NCI-H748 (cell line): ENCODE data around the gene HSD17B11.
"Not testable (repeated sequence)": the region's sequence is repeated elsewhere in the genome, so short reads cannot be mapped to it uniquely, and the experiment has no call there.

Experiments used
- DNase-seq: peaks from one replicate; lab custom pipeline; 2025; ENCODE audit not compliant: unreplicated experiment; lab: John Stamatoyannopoulos, UW

HSD17B11 gene

GRCh38 chr4:87390891-87391575, at the start of gene HSD17B11:
TSS of gene HSD17B11 (minus strand) at chr4:87391188. CDS start at chr4:87391070, 118 bp downstream.
- peak; percentile 92 for DNase-seq

- no peak for DNase-seq
These were observed 42.4 kb upstream of the HSD17B11 start for GRCh38 chr4:87433342-87433741.

GRCh38 chr4:87430038-87430437, 39.0 kb upstream of the HSD17B11 start:
- no peak for DNase-seq

- DNase-seq: no peak
These were observed 38.0 kb upstream of the HSD17B11 start for GRCh38 chr4:87428979-87429378.

- no peak for DNase-seq
These were observed 36.5 kb upstream of the HSD17B11 start for GRCh38 chr4:87427518-87427868.

GRCh38 chr4:87426865-87427517, 36.0 kb upstream of the HSD17B11 start:
- no peak for DNase-seq

GRCh38 chr4:87425711-87426110, 34.7 kb upstream of the HSD17B11 start:
- no peak for DNase-seq

- DNase-seq: not testable (repeated sequence)
These were observed 33.1 kb upstream of the HSD17B11 start for GRCh38 chr4:87424099-87424543.

- DNase-seq: peak; percentile 52
These were observed 32.5 kb upstream of the HSD17B11 start for GRCh38 chr4:87423317-87424098.

- DNase-seq: peak; percentile 89
These were observed 31.4 kb upstream of the HSD17B11 start, which contains the start of gene NUDT9 for GRCh38 chr4:87422104-87423052. TSS of gene NUDT9 (plus strand) at chr4:87422573. CDS start at chr4:87422906, 333 bp downstream.

GRCh38 chr4:87420276-87420830, 29.4 kb upstream of the HSD17B11 start:
- DNase-seq: no peak

GRCh38 chr4:87419578-87420249, 28.7 kb upstream of the HSD17B11 start:
- peak; percentile 44 for DNase-seq

GRCh38 chr4:87418410-87418809, 27.4 kb upstream of the HSD17B11 start:
- not testable (repeated sequence) for DNase-seq

- no peak for DNase-seq
These were observed 26.0 kb upstream of the HSD17B11 start for GRCh38 chr4:87416965-87417364.

- DNase-seq: no peak
These were observed 23.8 kb upstream of the HSD17B11 start for GRCh38 chr4:87414816-87415215.

- no peak for DNase-seq
These were observed 19.7 kb upstream of the HSD17B11 start for GRCh38 chr4:87410679-87411078.

GRCh38 chr4:87410157-87410556, 19.2 kb upstream of the HSD17B11 start:
- DNase-seq: no peak

- DNase-seq: no peak
These were observed 18.5 kb upstream of the HSD17B11 start for GRCh38 chr4:87409420-87409939.

- DNase-seq: not testable (repeated sequence)
These were observed 15.9 kb upstream of the HSD17B11 start for GRCh38 chr4:87406902-87407301.
